Transverse colon (tissue), 4 donors: ENCODE data around the gene PIAS4. TPM values are rescaled to one million over a fixed set of nuclear protein-coding genes. Genes with fewer than 3 reads are reported as not detected.

Experiments
- DNase-seq: peaks from one replicate; pipeline ENCODE4 v3.0.0-alpha.2; 2019
- H3K27ac ChIP-seq, 4 donors: fragments of 200-600 bp; sonication (generic); 2 replicates each; pipeline ENCODE4 v1.5.1; 2016 to 2018; ENCODE audit warnings: inconsistent platforms in 4 of 4
- H3K27me3 ChIP-seq: fragments of 200-600 bp; sonication (generic); 2 replicates; pipeline ENCODE4 v1.5.1; 2017; ENCODE audit warnings: inconsistent platforms
- H3K36me3 ChIP-seq, 4 donors: fragments of 200-600 bp; sonication (generic); 2 replicates each; pipeline ENCODE4 v1.5.1; 2017 to 2019; ENCODE audit warnings: inconsistent platforms in 4 of 4
- H3K4me1 ChIP-seq, 4 donors: fragments of 200-600 bp; sonication (generic); 2 replicates each; pipeline ENCODE4 v1.5.1; 2017 to 2020; ENCODE audit warnings: inconsistent platforms in 4 of 4
- H3K4me3 ChIP-seq, 4 donors: fragments of 200-600 bp; sonication (generic); 1 replicate in 1 of 4; 2 replicates in 3 of 4; pipeline versions ENCODE4 v1.5.1 to v1.6.1; 2017 to 2019; ENCODE audit warnings: inconsistent platforms in 4 of 4
- H3K9me3 ChIP-seq, 2 donors: fragments of 200-600 bp; sonication (generic); 2 replicates each; pipeline ENCODE4 v1.5.1; 2017 to 2019; ENCODE audit warnings: inconsistent platforms in 2 of 2
- EP300 ChIP-seq: sonication (generic); formaldehyde crosslinking; IDR thresholded peaks from one replicate; pipeline ENCODE4 v1.6.1; 2017; ENCODE audit warnings: antibody characterized with exemption, low read depth
- POLR2A ChIP-seq: fragments of 450-650 bp; IDR thresholded peaks from one replicate; pipeline ENCODE4 v1.6.1; 2016; ENCODE audit warnings: antibody characterized with exemption, mild to moderate bottlenecking, moderate library complexity
- POLR2AphosphoS5 ChIP-seq, 3 donors: sonication (generic); formaldehyde crosslinking; IDR thresholded peaks; one replicate each; pipeline ENCODE4 v1.6.1; 2016; ENCODE audit warnings: antibody characterized with exemption in 3 of 3
- WGBS, 2 donors: methylation state at CpG; one replicate each; pipeline ENCODE4 v1.1.5; 2018; ENCODE audit warnings: low coverage in 1 of 2; 5-methylcytosine and 5-hydroxymethylcytosine counted together
- in situ Hi-C, 4 donors: fragments of 200-750 bp; cut with MboI; loops; one replicate each; pipeline versions ENCODE4 v1.15.0 to v1.15.1; 2017; ENCODE audit warnings: low sequenced_read_pairs in 3 of 4, low pct_ligation_motif_present in 1 of 4, low pct_unique_long_range_greater_than_20kb in 1 of 4
- intact Hi-C: fragments of 100-400 bp; cut with DNase I; formaldehyde crosslinking; loops from one replicate; pipeline ENCODE4 v1.15.1; 2023; ENCODE audit warnings: low total_unique reads
- total RNA-seq, 4 donors: library from RNA; depleted of rRNA; stranded (reverse); fragments of >200 nt; gene quantifications; one replicate each; pipeline ENCODE4 v1.1.0, GENCODE V29; 2016
- TF ChIP-seq, protein P1 (sequence below), 5 experiments: fragments of 200-600 bp in 3 of 5; fragments of 450-650 bp in 2 of 5; sonication (generic) in 3 of 5; IDR thresholded peaks; 1 replicate in 2 of 5; 2 replicates in 3 of 5; pipeline ENCODE4 v1.5.1; 2016 to 2017; ENCODE audit warnings: antibody characterized with exemption in 5 of 5, inconsistent platforms in 3 of 5, mild to moderate bottlenecking in 2 of 5, moderate library complexity in 1 of 5

PIAS4 gene
- total RNA-seq, 4 donors from 2014 or later: 15.5 to 110 (median 23.0) TPM

DNA sequence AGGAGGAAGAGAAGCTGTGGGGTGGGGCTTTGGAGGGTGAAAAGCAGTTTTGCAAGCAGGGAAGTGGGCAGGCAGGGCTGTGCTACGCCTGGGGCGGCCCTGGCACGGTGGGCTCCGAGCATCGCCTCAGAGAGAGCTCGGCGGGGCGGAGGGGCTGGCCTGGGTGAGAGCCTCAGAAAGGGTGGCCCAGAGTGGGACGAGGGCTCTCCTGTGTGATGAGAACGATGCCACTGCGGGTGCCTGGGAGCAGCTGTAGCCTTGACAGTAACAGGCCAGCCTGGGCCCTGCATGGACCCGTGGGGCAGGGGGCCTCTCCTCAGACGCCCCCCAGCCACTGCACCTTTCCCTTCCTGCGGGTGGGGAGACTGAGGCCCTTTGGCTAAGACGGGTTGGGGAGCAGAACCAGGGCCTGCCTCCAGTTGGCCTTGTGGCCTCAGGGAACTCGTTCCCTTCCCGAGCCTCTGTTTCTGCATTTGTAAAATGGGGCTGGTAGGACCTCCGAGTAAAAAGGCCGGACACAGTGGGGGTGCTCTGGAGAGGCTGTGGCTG, 27.6 kb downstream of the PIAS4 start:
- Histone ChIP-seq H3K4me1 (no peaks in the 10 kb centered on the region), H3K27ac (no peak overlapping the region), H3K4me3 (no peak overlapping the region), H3K27me3 (no peaks in the 10 kb centered on the region), H3K36me3 (peaks cover 0 to 20% (median 7%) of the 10 kb centered on the region in 4 donors), H3K9me3 (no peaks in the 10 kb centered on the region)
- in situ Hi-C loops (no loop called here), intact Hi-C loops (no loop called here)
- DNase-seq: no peak
- TF ChIP-seq POLR2A (no peak), EP300 (no peak), POLR2AphosphoS5 (IDR thresholded peaks at IDR 0.05) (no peak)
- TF ChIP-seq, protein P1, sequence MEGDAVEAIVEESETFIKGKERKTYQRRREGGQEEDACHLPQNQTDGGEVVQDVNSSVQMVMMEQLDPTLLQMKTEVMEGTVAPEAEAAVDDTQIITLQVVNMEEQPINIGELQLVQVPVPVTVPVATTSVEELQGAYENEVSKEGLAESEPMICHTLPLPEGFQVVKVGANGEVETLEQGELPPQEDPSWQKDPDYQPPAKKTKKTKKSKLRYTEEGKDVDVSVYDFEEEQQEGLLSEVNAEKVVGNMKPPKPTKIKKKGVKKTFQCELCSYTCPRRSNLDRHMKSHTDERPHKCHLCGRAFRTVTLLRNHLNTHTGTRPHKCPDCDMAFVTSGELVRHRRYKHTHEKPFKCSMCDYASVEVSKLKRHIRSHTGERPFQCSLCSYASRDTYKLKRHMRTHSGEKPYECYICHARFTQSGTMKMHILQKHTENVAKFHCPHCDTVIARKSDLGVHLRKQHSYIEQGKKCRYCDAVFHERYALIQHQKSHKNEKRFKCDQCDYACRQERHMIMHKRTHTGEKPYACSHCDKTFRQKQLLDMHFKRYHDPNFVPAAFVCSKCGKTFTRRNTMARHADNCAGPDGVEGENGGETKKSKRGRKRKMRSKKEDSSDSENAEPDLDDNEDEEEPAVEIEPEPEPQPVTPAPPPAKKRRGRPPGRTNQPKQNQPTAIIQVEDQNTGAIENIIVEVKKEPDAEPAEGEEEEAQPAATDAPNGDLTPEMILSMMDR (IDR thresholded peaks at IDR 0.05): no peak
- 86 to 93% methylated on average over 3 to 18 of the region's 19 CpGs for WGBS, 2 donors

GRCh38 chr19:4035582-4035981, 28.0 kb downstream of the PIAS4 start:
- H3K9me3 ChIP-seq: no peaks in the 10 kb centered on the region
- intact Hi-C loops: no loop called here
- no peak for DNase-seq
- 73 to 79% methylated on average over 7 to 9 of the region's 10 CpGs for WGBS, 2 donors
- in situ Hi-C loops: no loop called here
- H3K27ac ChIP-seq: no peak overlapping the region
- no peak overlapping the region for H3K4me3 ChIP-seq
- no peak for TF ChIP-seq POLR2AphosphoS5 (IDR thresholded peaks at IDR 0.05)
- peaks cover 0 to 20% (median 7%) of the 10 kb centered on the region in 4 donors for H3K36me3 ChIP-seq
- H3K4me1 ChIP-seq: no peaks in the 10 kb centered on the region
- no peaks in the 10 kb centered on the region for H3K27me3 ChIP-seq

GRCh38 chr19:4036576-4037300, 29.2 kb downstream of the PIAS4 start:
- Histone ChIP-seq H3K36me3 (peaks cover 0 to 20% (median 7%) of the 10 kb centered on the region in 4 donors), H3K9me3 (no peaks in the 10 kb centered on the region), H3K4me3 (no peak overlapping the region), H3K27me3 (no peaks in the 10 kb centered on the region), H3K27ac (no peak overlapping the region), H3K4me1 (no peaks in the 10 kb centered on the region)
- WGBS, 2 donors: 91 to 94% methylated on average over 12 to 25 of the region's 25 CpGs
- no peak for DNase-seq
- TF ChIP-seq POLR2AphosphoS5 (IDR thresholded peaks at IDR 0.05): peak in 1 of 3 donors; percentile 49
- TF ChIP-seq, protein P1 (IDR thresholded peaks at IDR 0.05): no peak
- in situ Hi-C loops (no loop called here), intact Hi-C loops (no loop called here)

DNA sequence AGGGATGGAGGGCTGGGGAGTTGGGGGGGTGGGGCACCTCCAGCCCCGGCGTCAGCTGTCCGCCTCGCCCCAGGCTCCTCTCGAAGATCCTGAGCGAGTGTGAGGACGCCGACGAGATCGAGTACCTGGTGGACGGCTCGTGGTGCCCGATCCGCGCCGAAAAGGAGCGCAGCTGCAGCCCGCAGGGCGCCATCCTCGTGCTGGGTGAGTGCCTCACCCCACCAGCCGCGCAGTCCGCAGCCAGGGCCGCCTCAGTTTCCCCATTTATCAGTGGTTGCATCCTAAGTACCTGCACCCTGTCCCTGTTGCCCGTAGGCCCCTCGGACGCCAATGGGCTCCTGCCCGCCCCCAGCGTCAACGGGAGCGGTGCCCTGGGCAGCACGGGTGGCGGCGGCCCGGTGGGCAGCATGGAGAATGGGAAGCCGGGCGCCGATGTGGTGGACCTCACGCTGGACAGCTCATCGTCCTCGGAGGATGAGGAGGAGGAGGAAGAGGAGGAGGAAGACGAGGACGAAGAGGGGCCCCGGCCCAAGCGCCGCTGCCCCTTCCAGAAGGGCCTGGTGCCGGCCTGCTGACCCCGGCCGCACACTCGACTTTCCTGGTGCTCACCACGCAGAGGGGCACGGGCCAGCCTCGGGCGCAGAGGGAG, 29.9 kb downstream of the PIAS4 start:
- Histone ChIP-seq H3K36me3 (peaks cover 0 to 20% (median 7%) of the 10 kb centered on the region in 4 donors), H3K27ac (no peak overlapping the region), H3K9me3 (no peaks in the 10 kb centered on the region), H3K27me3 (no peaks in the 10 kb centered on the region), H3K4me3 (no peak overlapping the region), H3K4me1 (no peaks in the 10 kb centered on the region)
- intact Hi-C loops (no loop called here), in situ Hi-C loops (no loop called here)
- DNase-seq: no peak
- TF ChIP-seq EP300 (no peak), POLR2AphosphoS5 (IDR thresholded peaks at IDR 0.05) (peak in 1 of 3 donors; percentile 31), POLR2A (no peak)
- TF ChIP-seq, protein P1 (IDR thresholded peaks at IDR 0.05): no peak
- 83 to 95% methylated on average over 15 to 51 of the region's 54 CpGs for WGBS, 2 donors
